Neural progenitor cell (in vitro differentiated cells): ENCODE measurements around the gene ZNF324.

ENCODE experiments used
- CTCF ChIP-seq: fragments of 200-600 bp; sonication (generic); IDR thresholded peaks from 2 replicates; pipeline ENCODE4 v1.5.1; 2017; ENCODE audit warnings: antibody characterized with exemption, mild to moderate bottlenecking
- EZH2 ChIP-seq: fragments of 200-600 bp; sonication (generic); IDR thresholded peaks from 2 replicates; pipeline ENCODE4 v1.6.1; 2017; ENCODE audit warnings: antibody characterized with exemption, mild to moderate bottlenecking, moderate library complexity
- EZH2phosphoT487 ChIP-seq: fragments of 200-600 bp; sonication (generic); IDR thresholded peaks from 2 replicates; pipeline ENCODE4 v1.6.1; 2017; ENCODE audit warnings: antibody characterized with exemption

GRCh38 chr19:58476498-58477015 lies 9.7 kb downstream of the ZNF324 start:
- no peak for TF ChIP-seq CTCF
- TF ChIP-seq EZH2, result no peak
- TF ChIP-seq EZH2phosphoT487, result no peak
